GM19467 (cell line): ENCODE results near the gene APCDD1L.

Experiments
- ATAC-seq: cut with Tn5 transposase; IDR thresholded peaks from one replicate; pipeline ENCODE4 v1.9.1; 2021; ENCODE audit warnings: mild to moderate bottlenecking, moderate library complexity; ENCODE audit not compliant: unreplicated experiment

The APCDD1L gene

GRCh38 chr20:58515233-58516212 lies at the start of gene APCDD1L:
APCDD1L (minus strand) TSS chr20:58515399; CDS start chr20:58514707, 692 bp downstream.
- no peak for ATAC-seq

- ATAC-seq: no peak
Measured at GRCh38 chr20:58559368-58559729, 44.1 kb upstream of the APCDD1L start.

- ATAC-seq: no peak
Measured at GRCh38 chr20:58558486-58559367, 43.5 kb upstream of the APCDD1L start.

- no peak for ATAC-seq
Measured at GRCh38 chr20:58557733-58558342, 42.6 kb upstream of the APCDD1L start.

- no peak for ATAC-seq
Measured at GRCh38 chr20:58556961-58557360, 41.8 kb upstream of the APCDD1L start.

GRCh38 chr20:58555078-58555765 lies 40.0 kb upstream of the APCDD1L start:
- ATAC-seq: no peak

GRCh38 chr20:58554541-58554940 lies 39.3 kb upstream of the APCDD1L start:
- no peak for ATAC-seq

GRCh38 chr20:58553841-58554240 lies 38.6 kb upstream of the APCDD1L start:
- ATAC-seq: no peak

- no peak for ATAC-seq
Measured at GRCh38 chr20:58553166-58553696, 38.0 kb upstream of the APCDD1L start.

- ATAC-seq: no peak
Measured at GRCh38 chr20:58552366-58552934, 37.3 kb upstream of the APCDD1L start.

GRCh38 chr20:58551631-58552030 lies 36.4 kb upstream of the APCDD1L start:
- no peak for ATAC-seq

GRCh38 chr20:58550275-58551059 lies 35.3 kb upstream of the APCDD1L start:
- ATAC-seq: no peak

GRCh38 chr20:58549231-58550209 lies 34.3 kb upstream of the APCDD1L start:
- no peak for ATAC-seq

- ATAC-seq: no peak
Measured at GRCh38 chr20:58547623-58548475, 32.6 kb upstream of the APCDD1L start.

GRCh38 chr20:58546756-58547622 lies 31.8 kb upstream of the APCDD1L start:
- no peak for ATAC-seq

- no peak for ATAC-seq
Measured at GRCh38 chr20:58546416-58546711, 31.2 kb upstream of the APCDD1L start.
